GM21515 (cell line): ENCODE results near the gene CD200R1.

ENCODE experiments used
- ATAC-seq: cut with Tn5 transposase; IDR thresholded peaks from one replicate; pipeline ENCODE4 v1.9.1; 2021; ENCODE audit not compliant: unreplicated experiment

CD200R1 gene

GRCh38 chr3:112974894-112975293 lies at the start of gene CD200R1:
Gene CD200R1, minus strand, starts transcription at chr3:112975103. Its CDS starts 246 bp downstream, at chr3:112974857.
- ATAC-seq, result no peak

DNA sequence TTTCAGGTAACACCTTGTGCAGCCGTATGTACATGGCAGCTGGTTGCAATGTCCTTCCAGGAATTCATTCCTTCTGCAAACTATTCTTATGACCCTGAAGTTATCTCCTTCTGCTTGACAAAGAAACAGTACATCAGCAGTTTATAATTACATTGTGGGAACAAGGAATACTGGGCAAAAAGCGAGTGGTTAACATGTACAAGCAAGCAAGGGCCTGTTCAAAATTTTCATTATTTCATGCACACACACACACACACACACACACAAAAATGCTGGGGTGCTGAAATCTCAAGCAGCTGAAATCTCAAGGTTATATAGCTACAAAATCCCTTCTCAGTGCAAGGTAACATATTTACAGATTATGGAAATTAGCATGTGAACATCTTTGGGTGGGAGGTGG lies 46.6 kb upstream of the CD200R1 start:
- no peak for ATAC-seq

DNA sequence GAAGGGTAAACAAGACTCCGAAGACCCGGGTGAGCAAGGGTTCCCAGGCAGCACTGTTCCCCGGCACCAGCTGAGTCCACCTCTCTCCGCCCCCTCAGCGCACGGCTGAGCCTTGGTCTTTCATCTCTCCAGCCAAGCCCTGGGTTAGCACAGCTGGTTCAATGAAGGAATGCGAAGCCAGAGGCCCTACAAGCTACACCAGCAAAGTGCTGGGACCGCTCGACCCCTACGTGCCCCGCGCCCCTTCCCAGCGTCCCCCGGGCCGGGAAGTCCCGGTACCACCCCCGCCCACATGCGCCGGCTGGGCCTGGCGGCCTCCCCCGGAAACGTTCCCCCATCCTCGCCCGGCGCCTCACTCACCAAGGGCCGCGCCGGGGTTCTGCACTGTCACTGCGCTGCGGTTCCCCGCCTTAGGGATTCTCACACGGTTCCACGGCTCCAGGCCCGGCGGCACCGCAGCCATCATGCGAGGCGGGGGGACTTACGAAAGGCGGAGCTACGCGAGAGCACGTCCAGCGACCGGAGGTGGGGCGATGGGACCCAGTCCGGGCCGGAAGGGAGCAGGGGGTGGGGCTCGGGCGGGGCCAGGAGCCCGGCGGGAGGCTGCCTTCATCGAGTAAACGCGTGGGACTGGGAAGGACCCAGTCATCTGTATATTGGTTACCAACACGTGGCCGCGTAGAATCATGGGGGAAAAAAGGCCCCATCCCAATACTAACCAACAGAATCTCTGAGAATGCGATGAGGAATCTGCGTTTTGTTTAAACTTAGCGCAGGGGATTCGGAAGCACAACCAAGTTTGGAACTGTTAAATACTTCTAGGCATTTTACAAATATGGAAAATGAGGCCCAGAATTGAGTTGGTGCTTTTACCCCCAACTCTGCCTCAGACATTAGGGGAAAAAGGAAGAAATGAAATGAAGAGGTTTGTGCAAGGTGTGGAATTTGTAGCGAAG lies 44.6 kb upstream of the CD200R1 start:
- ATAC-seq, result peak; percentile 93

- ATAC-seq, result no peak
These were observed 43.8 kb upstream of the CD200R1 start for GRCh38 chr3:113018536-113019181.

GRCh38 chr3:113013593-113013992 lies 38.7 kb upstream of the CD200R1 start:
- ATAC-seq, result no peak

GRCh38 chr3:113008117-113008516 lies 33.2 kb upstream of the CD200R1 start:
- ATAC-seq, result no peak

GRCh38 chr3:113006359-113007056 lies 31.6 kb upstream of the CD200R1 start:
- no peak for ATAC-seq

- ATAC-seq, result no peak
These were observed 30.7 kb upstream of the CD200R1 start for GRCh38 chr3:113005611-113006010.

GRCh38 chr3:113002679-113003078 lies 27.8 kb upstream of the CD200R1 start:
- ATAC-seq, result no peak

- ATAC-seq, result no peak
These were observed 27.1 kb upstream of the CD200R1 start for GRCh38 chr3:113002037-113002436.

GRCh38 chr3:113000691-113001090 lies 25.8 kb upstream of the CD200R1 start:
- ATAC-seq, result no peak

GRCh38 chr3:112995800-112996199 lies 20.9 kb upstream of the CD200R1 start:
- ATAC-seq, result no peak

DNA sequence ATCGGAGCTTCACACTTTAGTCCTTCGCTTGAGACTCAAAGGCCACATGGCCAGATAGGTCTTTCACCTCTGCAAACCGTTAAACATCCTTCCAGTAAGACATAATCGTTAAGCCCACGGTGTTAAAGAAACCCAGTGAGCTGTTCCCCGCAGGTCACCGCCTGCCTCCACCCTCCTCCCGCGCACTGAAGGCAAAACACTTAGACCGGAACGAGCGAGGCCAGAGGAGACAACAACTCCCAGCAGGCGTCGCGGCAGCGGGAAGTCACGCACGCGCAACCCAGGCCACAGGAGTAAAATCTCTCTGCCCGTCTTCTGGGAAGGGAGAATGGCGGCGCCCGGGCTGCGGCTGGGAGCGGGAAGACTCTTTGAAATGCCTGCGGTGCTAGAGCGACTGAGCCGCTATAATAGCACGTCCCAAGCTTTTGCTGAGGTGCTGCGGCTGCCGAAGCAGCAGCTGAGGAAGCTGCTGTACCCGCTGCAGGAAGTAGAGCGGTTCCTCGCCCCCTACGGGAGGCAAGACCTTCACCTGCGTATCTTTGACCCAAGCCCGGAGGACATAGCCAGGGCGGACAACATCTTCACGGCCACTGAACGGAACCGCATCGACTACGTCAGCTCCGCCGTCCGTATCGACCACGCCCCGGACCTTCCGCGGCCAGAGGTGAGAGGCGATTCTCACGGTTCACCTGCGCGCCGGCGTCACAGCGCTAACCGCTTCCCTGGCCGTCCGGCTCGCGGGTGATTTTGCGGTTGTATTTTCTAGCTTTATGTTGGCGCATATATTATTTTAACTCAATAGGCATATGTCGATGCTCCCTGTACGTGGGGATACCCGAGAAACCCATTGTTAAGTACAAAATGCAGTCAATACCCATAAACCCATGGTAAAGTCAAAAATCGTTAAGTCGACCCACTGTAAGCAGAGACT lies 16.0 kb upstream of the CD200R1 start, which contains the start of gene GTPBP8:
Gene GTPBP8 (plus strand): TSS at position 313 of the 931 bp plus-strand sequence. CDS start 16 bp downstream, at position 329.
- ATAC-seq, result peak; percentile 93

DNA sequence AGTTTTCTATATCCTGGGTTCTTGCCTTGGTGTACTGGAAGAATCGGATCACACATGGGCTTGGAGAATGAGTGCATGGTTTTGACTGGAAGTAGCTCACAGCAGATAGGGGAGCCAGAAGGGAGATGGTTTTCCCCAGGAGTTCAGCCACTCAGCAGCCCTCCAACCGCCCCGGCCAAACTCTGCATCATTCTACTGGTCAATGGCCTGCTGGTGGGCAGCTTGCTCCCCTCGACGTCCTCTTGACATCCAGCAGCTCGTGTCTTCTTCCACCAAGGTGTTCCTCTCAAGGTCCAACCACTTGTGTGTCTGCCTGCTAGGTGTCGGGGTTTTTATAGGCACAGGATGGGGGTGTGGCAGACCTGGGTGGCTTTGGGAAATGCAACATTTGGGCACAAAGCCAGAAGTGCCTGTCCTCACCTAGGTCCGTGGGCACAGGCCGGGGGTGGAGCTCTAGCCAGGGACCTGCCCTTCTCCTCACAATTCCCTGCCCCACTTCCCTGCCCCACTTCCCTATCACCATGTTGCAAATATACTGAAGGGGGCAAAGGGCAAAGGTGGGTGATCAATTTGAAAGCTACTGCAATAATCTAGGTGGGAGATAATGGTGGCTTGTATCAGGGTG lies 12.9 kb upstream of the CD200R1 start:
- no peak for ATAC-seq

- no peak for ATAC-seq
These were observed 9.6 kb upstream of the CD200R1 start for GRCh38 chr3:112984485-112984884.

DNA sequence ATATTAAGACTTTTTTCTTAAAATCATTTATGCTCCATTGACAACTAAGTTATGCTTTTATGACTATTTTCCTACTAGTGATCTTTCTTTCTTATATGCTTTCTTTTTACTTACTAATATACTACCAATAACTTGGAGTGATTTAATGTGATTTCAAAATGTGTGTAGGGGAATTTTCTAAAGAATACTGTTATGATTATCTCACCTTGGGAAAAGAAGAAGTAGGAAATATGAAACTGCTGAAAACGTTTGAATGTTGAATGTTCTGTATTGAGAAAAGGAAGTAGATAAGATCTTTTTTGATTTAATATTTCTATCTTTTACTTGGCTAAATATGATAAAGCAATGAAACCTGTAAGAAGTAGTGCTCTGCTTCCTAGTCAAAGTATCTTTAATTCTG lies 7.8 kb upstream of the CD200R1 start:
- ATAC-seq, result no peak

DNA sequence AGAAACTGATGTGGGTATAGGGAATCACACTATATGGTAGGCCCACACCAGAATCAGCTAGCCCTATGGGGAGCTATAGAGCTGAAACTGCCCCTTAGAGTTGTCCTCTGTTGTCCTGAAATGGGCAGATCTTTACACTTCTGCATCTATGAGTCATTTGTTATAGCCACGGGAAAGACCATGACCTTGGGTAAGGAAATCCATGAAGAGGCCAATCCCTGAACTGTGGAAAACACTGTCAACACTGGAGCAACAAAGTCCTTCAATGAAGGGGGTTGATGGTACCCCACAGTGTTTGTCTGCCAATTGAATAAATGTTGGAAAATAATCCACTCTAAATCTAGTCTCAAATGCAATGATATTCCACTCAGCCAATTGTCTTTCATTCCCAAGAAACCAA lies 5.2 kb upstream of the CD200R1 start:
- no peak for ATAC-seq

DNA sequence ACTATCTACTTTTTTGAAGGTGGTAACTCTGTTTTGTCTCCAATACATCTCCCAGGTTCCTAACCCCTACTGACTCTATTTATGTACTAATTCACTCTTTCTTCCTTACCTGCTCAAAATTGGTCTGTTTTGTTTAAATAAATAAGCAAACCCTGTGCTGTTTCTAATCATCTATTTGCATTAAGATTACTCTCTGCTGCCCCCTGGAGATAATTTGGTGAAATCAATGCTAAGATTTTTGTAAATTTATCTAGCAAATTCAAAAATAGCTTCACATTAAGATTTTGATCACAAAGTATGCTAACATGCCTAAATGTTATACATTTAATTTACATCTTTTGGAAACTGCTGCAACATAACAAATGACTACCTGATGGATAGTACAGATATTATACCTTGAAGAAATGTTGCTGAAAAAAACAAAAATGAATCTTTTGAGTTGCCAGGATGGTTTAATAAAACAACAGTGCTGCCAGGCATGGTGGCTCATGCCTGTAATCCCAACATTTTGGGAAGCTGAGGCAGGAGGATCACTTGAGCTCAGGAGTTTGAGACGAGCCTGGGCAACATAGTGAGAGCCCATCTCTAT lies 4.4 kb upstream of the CD200R1 start:
- no peak for ATAC-seq

DNA sequence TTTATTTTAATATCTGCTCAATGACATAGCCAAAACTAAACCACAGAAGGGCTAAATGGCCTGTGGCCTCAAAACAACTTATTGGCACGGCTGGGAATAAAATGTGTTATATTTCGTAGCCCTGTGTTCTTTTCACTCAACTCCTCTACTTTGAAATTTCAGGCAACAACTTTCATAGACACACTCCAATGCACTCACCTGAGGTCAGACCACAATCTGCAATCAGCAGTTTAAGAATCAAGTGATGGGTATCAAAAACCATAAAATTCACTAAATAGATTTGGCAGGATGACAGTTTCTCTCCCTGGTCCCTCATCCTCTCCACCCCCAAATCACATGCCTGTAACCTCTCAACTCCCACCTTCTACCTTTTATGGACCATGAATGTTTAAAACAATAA lies 2.0 kb upstream of the CD200R1 start:
- no peak for ATAC-seq

DNA sequence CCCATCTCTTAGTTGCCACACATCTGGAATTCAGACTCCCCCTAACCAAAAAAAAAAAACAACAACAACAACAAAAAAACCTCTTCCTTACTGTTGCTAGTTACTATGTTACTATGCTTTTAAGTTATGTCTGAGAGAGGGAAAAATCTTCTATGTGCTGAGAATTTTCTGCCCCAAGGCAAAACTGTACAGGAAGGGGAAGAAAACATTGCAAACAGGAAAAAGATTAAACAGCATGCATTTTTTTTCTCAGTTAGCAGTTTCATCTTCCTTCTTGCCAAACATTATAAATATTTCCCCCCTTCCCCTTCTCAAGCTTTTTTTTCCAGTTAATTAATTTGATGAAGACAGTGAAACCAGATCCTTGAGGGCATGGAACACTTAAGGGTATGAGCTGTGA lies 1.1 kb upstream of the CD200R1 start:
- ATAC-seq, result no peak
